ENCODE measurements around the gene WDR33. TPM values are rescaled to one million over a fixed set of nuclear protein-coding genes. Genes with fewer than 3 reads are reported as not detected.

WDR33 gene
- total and polyA plus RNA-seq, 12 donors = 13.8 to 59.8 (median 42.1) TPM

DNA sequence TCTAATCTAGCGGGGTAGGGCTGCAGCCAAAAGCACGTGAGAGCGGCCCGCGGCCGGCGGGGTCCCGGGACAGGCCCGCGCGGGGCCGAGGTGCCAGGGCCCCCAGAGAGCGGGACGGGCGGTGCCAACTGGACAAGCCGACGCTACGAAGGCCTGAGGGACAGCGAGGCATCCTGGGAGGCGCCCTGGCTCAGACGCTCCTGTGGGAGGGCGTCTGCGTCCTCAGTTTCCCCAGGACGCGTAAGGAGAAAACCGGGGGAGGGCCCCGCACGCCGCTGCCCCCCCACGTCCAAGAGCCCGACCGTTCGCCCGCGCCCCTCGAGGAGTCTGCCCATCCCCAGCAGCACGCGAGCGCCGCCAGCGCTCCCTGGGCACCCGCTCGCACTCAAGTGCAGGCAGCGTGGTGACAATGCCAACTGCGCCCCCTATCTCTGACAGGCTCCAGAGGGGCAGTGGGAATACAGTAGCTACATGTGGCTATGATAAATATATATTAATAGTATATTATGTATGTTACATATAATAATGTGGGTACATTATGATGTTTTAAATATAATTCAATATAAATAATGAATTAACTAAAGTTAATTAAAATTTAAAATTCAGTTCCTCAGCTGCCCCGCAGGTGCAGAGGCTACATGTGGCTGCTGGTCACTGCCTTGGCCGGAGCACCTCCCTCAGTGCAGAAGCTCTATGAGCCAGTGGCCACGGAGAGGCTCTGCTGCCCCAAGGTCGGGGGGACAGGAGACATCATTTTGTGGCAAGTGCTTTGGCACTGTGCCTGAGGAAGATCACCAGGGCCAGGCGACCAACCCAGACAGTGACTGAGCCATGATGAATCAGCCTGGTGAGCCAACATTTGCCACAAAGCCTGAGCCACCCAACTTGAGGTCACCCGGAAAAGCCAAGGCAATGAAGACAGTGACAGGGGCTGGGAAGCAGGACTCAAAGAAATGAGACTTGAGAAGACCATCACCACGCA, 115.2 kb downstream of the WDR33 start:
- H3K36me3 ChIP-seq (replicated peaks in 1 of 2) = no peaks in the 10 kb centered on the region
- no peaks in the 10 kb centered on the region for H3K27me3 ChIP-seq
- peak; percentile 49 to 78 (median 69) for DNase-seq
- H3K27ac ChIP-seq = peak overlapping the region in 1 of 5 donors; percentile 11
- intact Hi-C loops (cut with DNase I) = no loop called here
- H3K4me1 ChIP-seq (replicated peaks in 1 of 2) = peaks cover 10 to 11% of the 10 kb centered on the region in 2 donors
- WGBS, 4 donors = 27 to 47% (median 35%) methylated on average over 21 to 52 of the region's 52 CpGs
- TF ChIP-seq POLR2A (IDR thresholded peaks at IDR 0.05) = no peak
- TF ChIP-seq, protein P1, sequence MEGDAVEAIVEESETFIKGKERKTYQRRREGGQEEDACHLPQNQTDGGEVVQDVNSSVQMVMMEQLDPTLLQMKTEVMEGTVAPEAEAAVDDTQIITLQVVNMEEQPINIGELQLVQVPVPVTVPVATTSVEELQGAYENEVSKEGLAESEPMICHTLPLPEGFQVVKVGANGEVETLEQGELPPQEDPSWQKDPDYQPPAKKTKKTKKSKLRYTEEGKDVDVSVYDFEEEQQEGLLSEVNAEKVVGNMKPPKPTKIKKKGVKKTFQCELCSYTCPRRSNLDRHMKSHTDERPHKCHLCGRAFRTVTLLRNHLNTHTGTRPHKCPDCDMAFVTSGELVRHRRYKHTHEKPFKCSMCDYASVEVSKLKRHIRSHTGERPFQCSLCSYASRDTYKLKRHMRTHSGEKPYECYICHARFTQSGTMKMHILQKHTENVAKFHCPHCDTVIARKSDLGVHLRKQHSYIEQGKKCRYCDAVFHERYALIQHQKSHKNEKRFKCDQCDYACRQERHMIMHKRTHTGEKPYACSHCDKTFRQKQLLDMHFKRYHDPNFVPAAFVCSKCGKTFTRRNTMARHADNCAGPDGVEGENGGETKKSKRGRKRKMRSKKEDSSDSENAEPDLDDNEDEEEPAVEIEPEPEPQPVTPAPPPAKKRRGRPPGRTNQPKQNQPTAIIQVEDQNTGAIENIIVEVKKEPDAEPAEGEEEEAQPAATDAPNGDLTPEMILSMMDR (IDR thresholded peaks at IDR 0.05) = peak in 5 of 6 experiments; percentile 6 to 38 (median 27)
- no peaks in the 10 kb centered on the region for H3K9me3 ChIP-seq (replicated peaks in 1 of 3)
- H3K4me3 ChIP-seq = peak overlapping the region in 1 of 4 donors; percentile 33

DNA sequence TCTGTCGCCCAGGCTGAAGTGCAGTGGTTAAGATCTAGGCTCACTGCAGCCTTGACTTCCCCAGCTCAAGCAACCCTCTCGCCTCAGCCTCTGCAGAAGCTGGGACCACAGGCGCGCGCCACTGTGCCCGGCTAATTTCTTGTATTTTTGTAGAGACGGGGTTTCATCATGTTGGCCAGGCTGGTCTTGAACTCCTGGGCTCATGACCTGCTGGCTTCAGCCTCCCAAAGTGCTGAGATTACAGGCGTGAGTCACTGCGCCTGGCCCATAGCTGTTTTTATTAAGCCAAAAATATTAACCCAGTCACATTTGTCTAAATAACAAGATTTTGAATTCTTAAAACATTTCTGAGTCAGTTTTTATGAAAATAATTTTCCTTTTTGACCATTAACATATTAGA, 116.0 kb downstream of the WDR33 start:
- intact Hi-C loops (cut with DNase I) = no loop called here
- 73 to 86% (median 85%) methylated on average over 9 of the region's 9 CpGs for WGBS, 4 donors
- H3K27ac ChIP-seq = no peak overlapping the region
- no peaks in the 10 kb centered on the region for H3K9me3 ChIP-seq (replicated peaks in 1 of 3)
- no peaks in the 10 kb centered on the region for H3K27me3 ChIP-seq
- H3K36me3 ChIP-seq (replicated peaks in 1 of 2) = no peaks in the 10 kb centered on the region
- TF ChIP-seq POLR2A (IDR thresholded peaks at IDR 0.05) = no peak
- TF ChIP-seq, protein P1 (IDR thresholded peaks at IDR 0.05) = no peak
- H3K4me3 ChIP-seq = peak overlapping the region in 1 of 4 donors; percentile 33
- peak in 2 of 7 donors; percentile 43 to 47 for DNase-seq
- peaks cover 10 to 11% of the 10 kb centered on the region in 2 donors for H3K4me1 ChIP-seq (replicated peaks in 1 of 2)

DNA sequence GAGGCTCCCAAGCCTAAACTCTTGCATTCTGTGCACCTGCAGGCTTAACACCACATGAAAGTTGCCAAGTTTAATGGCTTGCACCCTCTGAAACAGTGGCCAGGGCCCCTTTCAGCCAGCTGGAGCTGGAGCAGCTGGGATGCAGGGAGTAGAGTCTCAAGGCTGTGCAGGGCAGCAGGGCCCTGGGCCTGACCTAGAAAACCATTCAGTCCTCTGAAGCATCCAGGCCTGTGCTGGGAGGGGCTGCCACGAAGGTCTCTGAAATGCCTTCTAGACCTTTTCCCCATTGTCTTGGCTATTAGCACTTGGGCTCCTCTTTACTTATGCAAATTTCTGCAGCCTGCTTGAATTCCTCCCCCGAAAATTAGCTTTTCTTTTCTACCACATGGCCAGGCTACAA, 120.3 kb downstream of the WDR33 start:
- intact Hi-C loops (cut with DNase I) = no loop called here
- Histone ChIP-seq H3K4me1 (replicated peaks in 1 of 2) (peaks cover 7% of the 10 kb centered on the region in 2 donors), H3K36me3 (replicated peaks in 1 of 2) (no peaks in the 10 kb centered on the region), H3K4me3 (no peak overlapping the region), H3K9me3 (replicated peaks in 1 of 3) (no peaks in the 10 kb centered on the region), H3K27ac (no peak overlapping the region), H3K27me3 (no peaks in the 10 kb centered on the region)
- DNase-seq = no peak
- no peak for TF ChIP-seq POLR2A (IDR thresholded peaks at IDR 0.05)
- TF ChIP-seq, protein P1 (IDR thresholded peaks at IDR 0.05) = no peak
- 83 to 86% (median 85%) methylated on average over 2 of the region's 2 CpGs for WGBS, 4 donors

DNA sequence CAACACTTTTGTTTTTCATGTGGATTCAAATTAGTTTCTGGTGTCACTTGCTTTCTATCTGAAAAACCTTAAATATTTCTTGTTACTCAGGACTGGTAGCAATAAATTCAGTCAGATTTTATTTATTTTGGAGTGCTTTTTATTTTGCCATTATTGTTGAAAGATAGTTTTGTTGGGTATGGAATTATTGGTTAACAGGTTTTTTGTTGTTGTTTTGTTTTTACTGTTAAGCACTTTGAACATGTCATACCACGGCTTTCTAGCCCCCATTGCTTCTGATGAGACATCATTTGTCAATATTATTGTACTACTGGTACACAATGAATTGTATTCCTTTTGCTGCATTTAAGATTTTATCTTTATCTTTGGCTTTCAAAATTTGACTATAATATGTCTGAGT, 122.6 kb downstream of the WDR33 start:
- H3K27ac ChIP-seq = no peak overlapping the region
- no peaks in the 10 kb centered on the region for H3K27me3 ChIP-seq
- no peaks in the 10 kb centered on the region for H3K36me3 ChIP-seq (replicated peaks in 1 of 2)
- H3K4me1 ChIP-seq (replicated peaks in 1 of 2) = no peaks in the 10 kb centered on the region
- no peak for DNase-seq
- intact Hi-C loops (cut with DNase I) = no loop called here
- WGBS, 4 donors = 60 to 82% (median 71%) methylated on average over 1 of the region's 1 CpG
- no peaks in the 10 kb centered on the region for H3K9me3 ChIP-seq (replicated peaks in 1 of 3)
- TF ChIP-seq, protein P1 (IDR thresholded peaks at IDR 0.05) = no peak
- no peak for TF ChIP-seq POLR2A (IDR thresholded peaks at IDR 0.05)
- no peak overlapping the region for H3K4me3 ChIP-seq
